ENCODE results near the gene DLGAP1. TPM values are rescaled to one million over a fixed set of nuclear protein-coding genes. Genes with fewer than 3 reads are reported as not detected.

Gene DLGAP1
- polyA plus RNA-seq, 6 donors from 2014 or later: 0.32 TPM; not detected in 5

- H3K27me3 Mint-ChIP-seq: peaks cover 0 to 6% (median 5%) of the 10 kb centered on the region in 3 donors
These were observed 593.6 kb downstream of the DLGAP1 start for GRCh38 chr18:3861495-3861894.

DNA sequence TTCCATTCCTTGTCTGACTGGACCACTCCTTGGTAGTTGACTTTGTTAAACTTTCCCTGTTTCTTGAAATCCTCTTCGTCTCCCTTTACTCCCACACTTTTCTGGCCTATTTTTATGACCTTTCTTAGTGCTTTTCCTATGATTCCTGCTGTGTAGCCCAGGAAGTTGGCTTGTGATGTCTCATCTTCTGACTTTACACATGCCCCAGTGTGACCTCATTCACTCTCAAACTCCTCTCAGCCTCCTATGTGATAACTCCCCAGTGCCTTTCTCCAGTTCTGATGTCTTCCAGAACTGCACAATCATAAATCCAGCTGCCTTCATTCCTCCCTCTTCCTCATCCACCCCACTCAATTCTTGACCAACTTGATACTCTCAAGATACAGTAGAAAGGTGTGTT, 597.6 kb downstream of the DLGAP1 start:
- peaks cover 0 to 8% (median 2%) of the 10 kb centered on the region in 7 donors for H3K9me3 Mint-ChIP-seq
- H3K36me3 Mint-ChIP-seq: peaks cover 0 to 4% of the 10 kb centered on the region in 2 donors
- no peak overlapping the region for H3K27ac Mint-ChIP-seq
- no peaks in the 10 kb centered on the region for H3K4me1 Mint-ChIP-seq
- H3K4me3 Mint-ChIP-seq: no peak overlapping the region
- peaks cover 5 to 13% (median 8%) of the 10 kb centered on the region in 3 donors for H3K27me3 Mint-ChIP-seq
- ATAC-seq (ENCODE audit: low read depth in 2 of 2) (no peak), DNase-seq (no peak)

More at GRCh38 chr18:3861495-3861894, 593.6 kb downstream of the DLGAP1 start:
- Mint-ChIP-seq H3K27ac (no peak overlapping the region), H3K4me1 (no peaks in the 10 kb centered on the region), H3K36me3 (peaks cover 0 to 4% of the 10 kb centered on the region in 2 donors), H3K9me3 (no peaks in the 10 kb centered on the region), H3K4me3 (peak overlapping the region in 1 of 8 donors; percentile 42)
- ATAC-seq (ENCODE audit: low read depth in 2 of 2): no peak
- DNase-seq: no peak

DNA sequence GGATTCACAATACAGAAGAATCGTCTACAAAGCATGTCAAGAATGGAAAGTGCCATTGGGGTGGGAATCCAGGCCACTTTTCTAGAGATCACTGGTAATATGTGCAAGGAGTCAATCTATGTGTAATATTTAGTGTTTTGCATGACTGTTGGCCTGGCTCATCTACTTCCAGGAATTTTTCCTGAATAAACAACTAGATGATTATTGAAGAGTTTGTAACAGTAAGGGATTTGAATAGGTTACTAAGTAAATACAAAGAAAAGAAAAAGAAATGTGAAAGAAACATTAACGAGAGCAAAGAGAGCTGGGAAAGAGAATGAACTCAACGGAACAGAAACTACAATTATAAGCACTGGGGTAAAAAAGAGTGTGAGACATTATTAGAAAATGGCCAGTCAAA, 599.1 kb downstream of the DLGAP1 start:
- peaks cover 5 to 8% (median 8%) of the 10 kb centered on the region in 3 donors for H3K27me3 Mint-ChIP-seq
- peaks cover 4 to 8% of the 10 kb centered on the region in 2 donors for H3K36me3 Mint-ChIP-seq
- H3K9me3 Mint-ChIP-seq: peaks cover 3 to 17% (median 5%) of the 10 kb centered on the region in 7 donors
- H3K4me3 Mint-ChIP-seq: no peak overlapping the region
- DNase-seq (no peak), ATAC-seq (ENCODE audit: low read depth in 2 of 2) (no peak)
- no peaks in the 10 kb centered on the region for H3K4me1 Mint-ChIP-seq
- no peak overlapping the region for H3K27ac Mint-ChIP-seq

DNA sequence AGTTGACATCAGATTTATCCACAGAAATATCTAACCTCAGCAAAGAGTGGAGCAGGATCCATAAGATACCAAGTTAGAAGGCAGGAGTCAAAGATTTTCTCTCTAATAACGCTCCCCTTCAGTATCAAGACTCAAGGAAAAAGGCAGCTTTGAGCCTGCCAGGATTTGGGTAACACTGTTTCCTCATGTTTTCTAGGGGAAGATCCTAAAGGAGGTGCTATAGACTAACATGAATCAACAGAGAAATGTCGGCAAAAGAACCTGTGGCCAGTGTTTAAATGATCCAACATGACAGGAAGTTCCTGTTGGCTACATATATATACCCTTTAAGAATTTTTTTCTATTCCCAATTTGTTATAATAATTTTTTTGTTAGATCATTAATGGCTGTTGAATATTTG, 602.8 kb downstream of the DLGAP1 start:
- Mint-ChIP-seq H3K4me3 (no peak overlapping the region), H3K36me3 (peaks cover under 1 to 8% of the 10 kb centered on the region in 2 donors), H3K9me3 (peaks cover 3 to 20% (median 5%) of the 10 kb centered on the region in 7 donors), H3K4me1 (no peaks in the 10 kb centered on the region), H3K27me3 (peaks cover 0 to 10% (median 8%) of the 10 kb centered on the region in 3 donors), H3K27ac (no peak overlapping the region)
- ATAC-seq (ENCODE audit: low read depth in 2 of 2): no peak
- no peak for DNase-seq

DNA sequence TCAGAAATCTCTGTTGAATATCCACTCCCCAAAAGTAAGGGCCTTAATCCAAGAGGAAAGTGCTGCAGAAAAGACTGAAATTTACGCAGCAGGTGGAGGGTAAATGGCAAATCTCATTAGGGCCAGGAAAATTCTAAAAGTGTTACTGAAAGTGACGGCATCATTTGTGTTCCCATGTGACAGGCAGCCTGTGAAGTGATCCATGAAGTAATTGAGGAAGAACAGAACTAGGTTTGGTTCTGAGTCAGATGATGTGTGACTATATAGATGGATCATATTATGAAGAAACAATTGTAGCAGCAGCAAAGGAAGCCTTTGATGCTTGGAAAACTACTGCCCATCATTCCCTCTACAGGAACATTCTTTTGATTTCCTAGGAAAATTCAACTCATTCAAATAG, 603.9 kb downstream of the DLGAP1 start:
- no peak for DNase-seq
- H3K27ac Mint-ChIP-seq: no peak overlapping the region

DNA sequence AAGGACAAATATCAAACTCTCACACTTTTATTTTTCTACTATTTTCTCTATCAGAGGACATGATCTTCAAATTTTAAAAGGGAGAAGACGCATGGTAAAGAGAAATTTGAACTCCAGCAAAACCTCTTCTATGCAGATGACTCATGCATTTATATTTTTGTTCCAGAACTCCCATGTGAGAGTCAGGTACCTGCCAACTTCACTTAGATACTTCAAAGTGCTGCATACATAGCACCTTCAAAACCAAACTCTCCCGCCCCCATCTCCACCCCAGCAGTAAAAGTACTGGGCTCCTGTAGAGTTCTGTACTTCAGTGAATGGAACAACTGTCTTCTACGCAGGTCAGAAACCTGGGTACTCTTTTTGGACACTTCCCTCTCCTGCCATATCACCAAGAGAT, 606.8 kb downstream of the DLGAP1 start:
- peaks cover 0 to 8% of the 10 kb centered on the region in 2 donors for H3K36me3 Mint-ChIP-seq
- H3K4me1 Mint-ChIP-seq: no peaks in the 10 kb centered on the region
- ATAC-seq (ENCODE audit: low read depth in 2 of 2): no peak
- no peak for DNase-seq
- H3K27ac Mint-ChIP-seq: peak overlapping the region in 1 of 6 donors; percentile 58
- peaks cover 0 to 9% (median 4%) of the 10 kb centered on the region in 3 donors for H3K27me3 Mint-ChIP-seq
- peak overlapping the region in 1 of 8 donors; percentile 6 for H3K4me3 Mint-ChIP-seq
- peaks cover 2 to 12% (median 4%) of the 10 kb centered on the region in 7 donors for H3K9me3 Mint-ChIP-seq

More for the DNA sequence above, 603.9 kb downstream of the DLGAP1 start:
- ATAC-seq (ENCODE audit: low read depth in 2 of 2): no peak
- Mint-ChIP-seq H3K36me3 (peaks cover 0 to 8% of the 10 kb centered on the region in 2 donors), H3K9me3 (peaks cover 3 to 20% (median 5%) of the 10 kb centered on the region in 7 donors), H3K4me3 (no peak overlapping the region), H3K27me3 (peaks cover 0 to 13% (median 5%) of the 10 kb centered on the region in 3 donors), H3K4me1 (no peaks in the 10 kb centered on the region)

DNA sequence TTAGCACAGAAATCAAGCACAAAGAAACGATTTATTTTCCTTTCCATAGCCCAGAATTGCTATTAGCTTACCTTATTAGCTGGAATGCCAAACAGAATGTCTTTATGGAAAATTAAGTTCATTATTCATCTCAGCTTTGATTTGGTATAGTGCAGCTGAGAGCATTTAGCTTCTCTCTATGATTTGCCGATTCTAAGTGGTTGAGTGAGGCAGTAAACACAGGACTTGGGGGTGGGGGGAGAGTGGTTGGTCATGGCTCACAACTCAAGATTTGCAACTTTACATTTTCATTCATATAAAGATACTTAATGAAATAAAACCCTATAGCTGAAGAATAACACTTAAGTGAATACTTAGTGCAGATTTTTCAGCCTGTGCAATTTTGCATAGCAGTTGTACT, 609.9 kb downstream of the DLGAP1 start:
- Mint-ChIP-seq H3K36me3 (no peaks in the 10 kb centered on the region), H3K27ac (no peak overlapping the region), H3K4me3 (no peak overlapping the region), H3K4me1 (no peaks in the 10 kb centered on the region), H3K9me3 (peaks cover 0 to 2% (median 0%) of the 10 kb centered on the region in 7 donors), H3K27me3 (peaks cover 3 to 25% (median 13%) of the 10 kb centered on the region in 3 donors)
- no peak for ATAC-seq (ENCODE audit: low read depth in 2 of 2)
- DNase-seq: no peak

- Mint-ChIP-seq H3K36me3 (no peaks in the 10 kb centered on the region), H3K27ac (no peak overlapping the region), H3K4me1 (no peaks in the 10 kb centered on the region), H3K4me3 (no peak overlapping the region), H3K27me3 (peaks cover 7 to 31% (median 19%) of the 10 kb centered on the region in 3 donors), H3K9me3 (peaks cover 0 to 2% (median 0%) of the 10 kb centered on the region in 7 donors)
- DNase-seq: no peak
- ATAC-seq (ENCODE audit: low read depth in 2 of 2): no peak
These were observed 612.3 kb downstream of the DLGAP1 start for GRCh38 chr18:3842844-3843243.

DNA sequence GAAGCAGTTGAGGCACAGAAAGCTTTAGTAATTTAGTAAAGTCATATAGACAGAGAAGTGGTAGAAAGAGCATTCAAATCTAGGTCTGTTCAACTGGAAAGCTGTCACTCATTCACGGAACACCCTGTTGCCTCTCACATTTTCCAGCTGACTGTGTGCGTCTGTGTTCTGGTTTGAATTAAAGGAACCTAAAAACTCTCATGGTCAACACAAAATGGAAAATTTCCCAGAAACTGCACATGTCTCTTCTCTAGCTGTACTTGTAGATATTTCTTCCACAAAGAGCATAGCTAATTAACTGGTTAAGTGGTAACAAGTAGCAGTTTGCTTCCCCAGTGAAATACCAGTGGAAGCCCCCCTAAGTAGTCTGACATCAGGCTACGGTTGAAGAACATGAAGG, 614.3 kb downstream of the DLGAP1 start:
- ATAC-seq (ENCODE audit: low read depth in 2 of 2) (no peak), DNase-seq (no peak)
- H3K27ac Mint-ChIP-seq: no peak overlapping the region
- H3K36me3 Mint-ChIP-seq: no peaks in the 10 kb centered on the region
- peaks cover 0 to 2% (median 0%) of the 10 kb centered on the region in 7 donors for H3K9me3 Mint-ChIP-seq
- H3K27me3 Mint-ChIP-seq: peaks cover 11 to 25% (median 19%) of the 10 kb centered on the region in 3 donors
- H3K4me1 Mint-ChIP-seq: no peaks in the 10 kb centered on the region
- no peak overlapping the region for H3K4me3 Mint-ChIP-seq

DNA sequence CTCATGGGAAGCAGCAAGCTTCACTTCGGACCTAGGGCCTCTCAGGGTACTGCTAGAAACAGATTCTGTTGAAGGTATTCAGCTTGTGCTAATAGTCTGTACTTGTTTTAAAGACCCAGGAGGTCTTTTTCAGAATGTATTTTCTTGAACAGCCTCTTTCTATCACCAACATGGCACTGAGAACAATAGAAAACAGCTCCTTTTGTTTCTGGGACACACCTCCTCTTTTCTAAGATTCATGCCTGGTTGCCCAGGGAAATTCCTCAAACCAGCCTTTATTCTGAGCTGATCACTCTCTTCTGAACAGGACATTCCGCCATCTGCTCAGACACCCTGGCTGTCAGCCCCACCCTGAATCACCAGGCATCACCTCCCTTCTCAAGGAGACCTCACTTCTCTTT, 615.5 kb downstream of the DLGAP1 start:
- Mint-ChIP-seq H3K27ac (no peak overlapping the region), H3K36me3 (no peaks in the 10 kb centered on the region), H3K4me1 (no peaks in the 10 kb centered on the region), H3K9me3 (peaks cover 0 to 2% (median 0%) of the 10 kb centered on the region in 7 donors), H3K27me3 (peaks cover 11 to 25% (median 19%) of the 10 kb centered on the region in 3 donors), H3K4me3 (no peak overlapping the region)
- ATAC-seq (ENCODE audit: low read depth in 2 of 2): no peak
- DNase-seq: no peak

DNA sequence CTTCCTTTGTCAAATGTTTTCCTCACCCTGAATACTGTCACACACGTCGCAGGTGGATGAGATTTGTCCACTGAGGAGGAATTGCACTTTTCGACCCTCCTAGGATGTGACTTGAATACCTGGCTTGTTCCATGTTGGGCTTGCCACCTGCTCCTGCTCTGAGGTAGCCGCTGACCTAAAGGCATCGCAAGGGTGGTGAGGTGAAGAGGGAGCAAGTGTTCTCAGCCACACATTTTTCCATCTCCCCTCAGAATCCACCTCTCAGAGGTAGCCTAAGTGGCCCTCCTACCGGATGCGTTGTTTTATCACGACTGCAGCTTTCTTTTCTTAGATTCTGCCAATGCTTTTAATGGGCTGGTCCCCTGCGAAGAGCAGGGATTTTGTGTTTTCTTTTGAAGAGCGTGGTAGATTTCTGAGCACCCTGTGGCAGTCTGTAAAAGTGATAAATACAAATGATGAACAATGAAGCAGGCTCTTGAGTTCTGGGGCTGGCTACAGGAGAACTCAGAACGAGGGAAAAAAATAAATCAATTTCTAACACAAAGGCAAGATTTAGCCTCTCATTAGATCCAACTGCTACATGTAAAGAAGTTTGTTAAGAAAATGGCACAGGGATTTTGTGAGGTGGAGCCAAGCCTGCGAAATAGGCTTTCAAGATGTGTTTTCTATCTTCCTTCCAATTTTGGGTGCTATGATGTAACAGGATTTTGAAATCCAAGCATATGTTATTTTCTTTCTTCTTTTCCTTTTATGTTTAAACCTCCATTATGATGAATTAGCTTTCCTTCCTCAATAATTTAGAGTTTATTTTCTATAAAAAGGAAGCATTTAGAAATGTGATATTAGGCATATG, 618.4 kb downstream of the DLGAP1 start:
- Mint-ChIP-seq H3K4me1 (no peaks in the 10 kb centered on the region), H3K9me3 (peaks cover 0 to 1% (median 0%) of the 10 kb centered on the region in 7 donors), H3K27me3 (peaks cover 11 to 16% (median 12%) of the 10 kb centered on the region in 3 donors), H3K36me3 (no peaks in the 10 kb centered on the region), H3K4me3 (no peak overlapping the region), H3K27ac (no peak overlapping the region)
- DNase-seq: no peak
- no peak for ATAC-seq (ENCODE audit: low read depth in 2 of 2)

DNA sequence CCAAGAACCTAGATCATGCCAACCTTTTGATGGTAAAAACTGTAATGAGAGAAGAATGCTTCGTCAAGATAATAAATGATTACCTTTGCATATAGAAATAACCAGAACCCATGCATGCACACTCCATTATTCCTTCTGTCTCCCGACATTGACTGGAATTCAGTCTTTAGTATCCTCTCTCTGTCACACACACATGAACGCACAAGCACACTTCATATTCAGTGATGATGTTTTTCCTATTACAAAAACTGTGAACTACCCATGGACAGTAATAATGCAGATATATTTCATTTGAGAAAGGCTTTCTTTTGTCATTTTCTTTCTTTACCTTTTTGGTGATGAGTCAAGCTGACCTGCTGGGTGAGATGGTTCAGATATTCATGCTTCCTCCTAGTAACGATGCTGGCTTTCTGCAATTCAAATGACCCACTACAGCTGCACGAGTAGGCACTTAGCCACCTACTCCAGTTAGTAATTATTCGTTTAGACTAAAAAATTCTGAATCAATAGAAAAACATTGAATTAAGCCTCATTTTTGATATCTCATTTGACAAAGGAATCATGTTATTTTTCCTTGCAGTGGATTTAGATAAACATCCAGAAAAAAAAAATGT, 623.0 kb downstream of the DLGAP1 start:
- Mint-ChIP-seq H3K27ac (no peak overlapping the region), H3K4me3 (no peak overlapping the region), H3K27me3 (peaks cover 0 to 7% (median 5%) of the 10 kb centered on the region in 3 donors), H3K9me3 (peaks cover 0 to 1% (median 0%) of the 10 kb centered on the region in 7 donors), H3K36me3 (no peaks in the 10 kb centered on the region), H3K4me1 (no peaks in the 10 kb centered on the region)
- DNase-seq (no peak), ATAC-seq (ENCODE audit: low read depth in 2 of 2) (no peak)

DNA sequence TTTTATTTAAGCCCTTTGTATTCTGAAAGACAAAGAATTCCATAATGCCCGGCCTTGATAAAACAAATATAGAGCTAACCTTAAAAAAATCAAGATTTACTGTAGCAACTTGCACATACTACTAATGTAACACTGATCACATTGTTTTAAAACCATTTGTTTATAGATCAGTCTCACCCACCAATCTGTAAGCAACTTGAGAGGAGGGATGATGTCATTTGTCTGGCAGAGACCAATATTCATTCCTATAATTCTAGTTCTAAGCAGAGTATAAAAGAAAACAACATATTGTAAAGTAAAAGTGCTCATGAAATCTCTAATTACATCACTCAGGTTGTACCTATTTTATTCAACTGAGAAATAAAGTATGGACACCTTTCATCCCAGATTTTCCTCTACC, 624.5 kb downstream of the DLGAP1 start:
- H3K27me3 Mint-ChIP-seq: peaks cover 3 to 19% (median 10%) of the 10 kb centered on the region in 3 donors
- H3K9me3 Mint-ChIP-seq: peaks cover 0 to 10% (median 2%) of the 10 kb centered on the region in 7 donors
- H3K36me3 Mint-ChIP-seq: no peaks in the 10 kb centered on the region
- DNase-seq: no peak
- H3K4me1 Mint-ChIP-seq: no peaks in the 10 kb centered on the region
- H3K27ac Mint-ChIP-seq: no peak overlapping the region
- ATAC-seq (ENCODE audit: low read depth in 2 of 2): no peak
- no peak overlapping the region for H3K4me3 Mint-ChIP-seq
